IgD-negative memory B cell (primary cell): ENCODE measurements around the gene TRIM25. TPM values are rescaled to one million over a fixed set of nuclear protein-coding genes. Genes with fewer than 3 reads are reported as not detected.

Source experiments
- H3K27ac Mint-ChIP-seq, 3 donors: one replicate each; pipeline ENCODE4 v1.8.0; 2020 to 2022; ENCODE audit warnings: mild to moderate bottlenecking in 3 of 3, mixed read lengths in 3 of 3, moderate library complexity in 1 of 3
- H3K27me3 Mint-ChIP-seq: one replicate; pipeline ENCODE4 v1.8.0; 2021; ENCODE audit warnings: mixed read lengths
- H3K36me3 Mint-ChIP-seq: one replicate; pipeline ENCODE4 v1.8.0; 2020; ENCODE audit warnings: mild to moderate bottlenecking, mixed read lengths
- H3K4me1 Mint-ChIP-seq, 3 donors: one replicate each; pipeline ENCODE4 v1.8.0; 2020 to 2022; ENCODE audit warnings: mixed read lengths in 3 of 3, mild to moderate bottlenecking in 1 of 3
- H3K4me3 Mint-ChIP-seq, 4 donors: one replicate each; pipeline ENCODE4 v1.8.0; 2020 to 2022; ENCODE audit warnings: mild to moderate bottlenecking in 4 of 4, mixed read lengths in 4 of 4, moderate library complexity in 3 of 4
- H3K9me3 Mint-ChIP-seq, 3 donors: one replicate each; pipeline ENCODE4 v1.8.0; 2020 to 2021; ENCODE audit warnings: mixed read lengths in 3 of 3, mild to moderate bottlenecking in 1 of 3
- polyA plus RNA-seq: library from polyadenylated mRNA; unstranded; fragments of 300-500 nt; fragmentation: Illumina TruSeq; gene quantifications from one replicate; pipeline ENCODE4 v1.2.3, GENCODE V29; 2021

The TRIM25 gene
- polyA plus RNA-seq, 1 donor from 2014 or later: 14.0 TPM

DNA sequence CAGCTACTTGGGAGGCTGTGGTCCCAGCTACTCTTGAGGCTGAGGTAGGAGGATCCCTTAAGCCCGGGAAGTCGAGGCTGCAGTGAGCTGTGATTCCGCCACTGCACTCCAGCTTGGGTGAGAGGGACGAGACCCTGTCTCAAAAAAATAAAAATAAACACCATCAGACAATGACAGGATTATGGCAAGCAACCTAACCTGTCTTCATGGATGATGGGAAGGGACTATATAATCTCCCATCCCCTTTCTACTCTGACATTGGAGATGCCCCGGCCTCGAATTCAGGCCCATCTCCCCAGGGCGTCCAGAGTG lies 893 bp downstream of the TRIM25 start:
- Mint-ChIP-seq H3K4me1 (peaks cover 39 to 49% (median 45%) of the 10 kb centered on the region in 3 donors), H3K36me3 (no peaks in the 10 kb centered on the region), H3K27me3 (peaks cover 2% of the 10 kb centered on the region), H3K9me3 (peaks cover 0 to 6% (median 1%) of the 10 kb centered on the region in 3 donors), H3K4me3 (peak overlapping the region; percentile 88 to 98 (median 96)), H3K27ac (peak overlapping the region; percentile 85 to 97 (median 93))

DNA sequence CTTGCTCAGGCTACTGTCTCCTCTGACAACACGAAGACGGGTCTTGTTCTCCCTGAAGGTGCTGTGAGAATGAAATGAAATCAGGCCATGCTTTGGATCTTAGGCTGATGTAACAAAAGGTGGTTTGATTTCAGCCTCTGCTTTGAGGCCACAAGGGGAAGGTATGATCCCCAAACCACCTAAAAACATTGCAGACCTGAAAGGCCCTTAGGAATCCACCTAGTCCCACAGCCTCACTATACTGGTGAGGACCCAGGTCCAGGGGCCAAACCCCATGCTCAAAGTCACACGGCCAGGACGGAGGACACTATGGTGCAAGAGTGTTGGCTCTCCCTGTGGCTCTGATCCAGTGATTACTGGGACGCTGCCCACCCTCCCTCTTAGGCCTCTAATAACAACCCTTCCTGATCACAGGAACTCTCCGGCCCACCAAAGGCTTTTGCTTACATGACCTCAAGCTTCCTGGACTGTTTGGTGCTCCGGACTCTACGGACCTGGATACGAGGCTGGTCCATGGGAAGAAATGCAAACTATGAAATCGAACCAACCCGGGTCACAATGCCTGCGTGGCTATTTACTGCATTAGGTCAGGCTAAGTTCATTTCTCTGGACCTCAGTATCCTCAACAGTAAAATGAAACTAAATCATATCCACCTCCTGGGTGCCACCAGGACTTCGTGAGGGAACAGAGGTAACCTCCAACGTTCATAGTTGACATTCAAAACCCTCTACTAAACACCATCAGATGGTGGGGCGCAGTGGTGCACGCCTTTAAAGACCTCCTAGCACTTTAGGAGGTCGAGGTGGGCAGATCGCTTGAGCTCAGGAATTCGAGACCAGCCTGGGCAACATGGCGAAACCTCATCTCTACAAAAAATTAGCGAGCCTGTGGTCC lies 1.5 kb downstream of the TRIM25 start:
- peak overlapping the region; percentile 84 to 97 (median 85) for H3K27ac Mint-ChIP-seq
- peaks cover 0 to 1% (median under 1%) of the 10 kb centered on the region in 3 donors for H3K9me3 Mint-ChIP-seq
- H3K4me3 Mint-ChIP-seq: peak overlapping the region; percentile 88 to 98 (median 96)
- H3K4me1 Mint-ChIP-seq: peaks cover 45 to 54% (median 51%) of the 10 kb centered on the region in 3 donors
- no peaks in the 10 kb centered on the region for H3K36me3 Mint-ChIP-seq
- H3K27me3 Mint-ChIP-seq: peaks cover 2% of the 10 kb centered on the region

DNA sequence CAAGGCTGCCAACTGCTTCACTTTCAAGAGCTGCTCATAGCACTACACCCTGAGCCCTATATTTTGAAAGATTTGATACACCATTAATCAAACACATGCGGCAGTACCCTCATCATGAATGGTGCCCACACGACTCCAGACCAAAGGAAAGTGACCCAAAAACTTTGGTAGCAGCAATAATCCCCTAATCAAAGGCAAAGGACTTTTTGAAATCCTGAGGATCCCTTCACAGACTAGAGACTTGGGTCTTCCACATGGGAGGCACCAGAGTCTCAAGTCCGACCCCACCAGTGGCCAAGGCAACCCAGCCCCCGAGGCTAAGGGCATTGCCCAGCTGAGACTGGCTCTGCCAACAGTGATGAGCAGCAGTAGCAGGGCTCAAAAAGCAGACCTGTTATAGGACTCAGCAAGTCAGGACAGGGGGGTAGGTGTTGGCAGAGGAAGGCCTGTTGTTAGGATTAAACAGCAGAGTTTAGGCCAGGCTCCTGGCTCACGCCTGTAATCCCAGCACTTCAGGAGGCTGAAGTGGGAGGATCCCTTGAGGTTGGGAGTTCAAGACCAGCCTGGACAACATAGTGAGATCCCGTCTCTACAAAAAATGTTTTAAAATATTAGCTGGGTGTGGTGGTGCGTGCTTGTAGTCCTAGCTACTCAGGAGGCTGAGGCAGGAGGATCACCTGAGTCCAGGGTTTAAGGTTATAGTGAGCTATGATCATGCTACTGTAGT lies 3.2 kb downstream of the TRIM25 start:
- peak overlapping the region; percentile 55 to 90 (median 86) for H3K4me3 Mint-ChIP-seq
- peak overlapping the region; percentile 86 to 93 (median 88) for H3K27ac Mint-ChIP-seq
- peaks cover 47 to 61% (median 59%) of the 10 kb centered on the region in 3 donors for H3K4me1 Mint-ChIP-seq
- H3K9me3 Mint-ChIP-seq: no peaks in the 10 kb centered on the region
- H3K27me3 Mint-ChIP-seq: peaks cover 2% of the 10 kb centered on the region
- peaks cover 2% of the 10 kb centered on the region for H3K36me3 Mint-ChIP-seq

DNA sequence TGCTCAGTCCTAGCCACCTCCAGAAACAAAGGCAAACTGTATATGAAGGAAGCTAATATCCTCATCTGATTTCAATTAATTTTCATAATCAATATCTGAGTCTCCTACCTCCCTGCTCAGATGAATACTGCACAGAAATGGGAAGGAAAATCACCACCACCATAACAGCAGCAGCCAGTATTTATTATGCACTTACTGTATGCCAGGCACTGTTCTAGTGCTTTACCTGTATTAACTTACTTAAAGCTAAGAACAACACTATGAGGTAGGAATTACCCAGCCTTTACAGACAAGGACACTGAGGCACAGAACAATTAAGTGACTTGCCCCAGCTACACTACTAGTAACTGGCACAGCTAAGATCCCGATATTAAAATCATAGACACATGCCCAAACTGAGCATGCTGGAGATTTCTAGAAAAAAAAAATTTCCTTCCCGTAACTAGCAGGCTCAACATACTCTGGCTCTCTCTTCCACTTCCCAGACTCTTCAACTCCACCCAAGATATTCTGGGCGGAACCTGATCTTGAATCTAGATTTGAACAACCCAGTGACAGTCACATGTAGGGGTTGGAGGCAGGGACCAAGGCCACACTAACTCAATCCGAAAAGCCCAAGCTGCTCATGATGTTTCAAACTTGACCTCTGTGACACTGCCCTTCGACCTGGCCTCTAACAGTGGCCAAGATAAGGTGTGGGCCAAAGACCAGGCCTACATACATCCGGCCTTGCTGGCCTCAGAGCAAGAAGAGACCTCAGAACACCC lies 3.9 kb downstream of the TRIM25 start:
- H3K27me3 Mint-ChIP-seq: peaks cover 2% of the 10 kb centered on the region

DNA sequence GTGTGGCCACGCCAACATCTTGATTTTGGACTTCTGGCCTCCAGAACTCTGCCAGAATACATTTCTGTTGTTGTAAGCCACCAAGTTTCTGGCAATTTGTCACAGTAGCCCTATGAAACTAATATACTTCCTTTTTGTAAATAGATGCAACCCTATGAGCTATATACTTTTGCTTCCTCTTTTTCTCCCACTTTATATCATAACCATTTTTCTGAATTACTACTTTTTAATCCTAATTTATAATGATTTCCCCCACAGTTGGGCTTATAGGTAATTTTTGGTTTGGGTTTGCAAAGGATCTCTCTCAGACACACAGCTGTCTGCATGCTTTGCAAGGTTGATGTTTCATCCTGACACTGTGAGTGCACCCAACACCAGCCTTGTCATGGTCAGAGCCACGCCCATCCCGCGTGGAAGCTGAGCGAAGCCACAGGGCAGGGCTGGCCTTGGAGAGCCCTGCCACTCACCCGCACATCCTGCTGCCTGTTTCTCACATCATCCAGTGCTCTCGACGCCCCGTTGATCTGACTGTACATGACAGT lies 5.8 kb downstream of the TRIM25 start:
- H3K36me3 Mint-ChIP-seq: peaks cover 6% of the 10 kb centered on the region
- H3K27me3 Mint-ChIP-seq: peaks cover 2% of the 10 kb centered on the region
- H3K4me1 Mint-ChIP-seq: peaks cover 43 to 61% (median 56%) of the 10 kb centered on the region in 3 donors
- H3K27ac Mint-ChIP-seq: peak overlapping the region; percentile 88 to 93 (median 93)
- peak overlapping the region; percentile 68 to 93 (median 86) for H3K4me3 Mint-ChIP-seq
- H3K9me3 Mint-ChIP-seq: no peaks in the 10 kb centered on the region

More for the DNA sequence above, 3.9 kb downstream of the TRIM25 start:
- peak overlapping the region; percentile 55 to 93 (median 89) for H3K4me3 Mint-ChIP-seq
- H3K9me3 Mint-ChIP-seq: no peaks in the 10 kb centered on the region
- H3K36me3 Mint-ChIP-seq: peaks cover 2% of the 10 kb centered on the region
- peak overlapping the region; percentile 86 to 93 (median 88) for H3K27ac Mint-ChIP-seq
- peaks cover 45 to 57% (median 54%) of the 10 kb centered on the region in 3 donors for H3K4me1 Mint-ChIP-seq

DNA sequence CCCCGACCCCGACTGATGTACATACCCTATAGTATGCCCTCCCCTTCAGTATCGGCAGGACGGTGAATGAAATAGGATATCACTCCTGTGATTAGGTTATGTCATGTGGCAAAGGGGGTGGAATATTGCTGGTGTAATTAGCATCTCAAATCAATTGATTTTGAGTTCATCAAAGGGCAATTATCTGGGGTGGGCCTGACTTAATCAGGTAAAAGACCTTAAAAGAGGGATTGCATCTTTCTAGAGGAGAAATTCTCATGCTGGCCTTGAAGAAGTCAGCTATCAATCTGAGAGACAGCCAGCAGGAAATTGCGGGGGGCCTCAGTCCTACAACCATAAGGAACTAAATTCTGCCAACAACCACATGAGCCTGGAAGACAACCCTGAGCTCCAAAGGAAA lies 10.3 kb downstream of the TRIM25 start:
- H3K27ac Mint-ChIP-seq: no peak overlapping the region
- peaks cover 30 to 39% (median 38%) of the 10 kb centered on the region in 3 donors for H3K4me1 Mint-ChIP-seq
- H3K4me3 Mint-ChIP-seq: no peak overlapping the region
- H3K36me3 Mint-ChIP-seq: peaks cover 12% of the 10 kb centered on the region
- peaks cover 2% of the 10 kb centered on the region for H3K27me3 Mint-ChIP-seq
- H3K9me3 Mint-ChIP-seq: no peaks in the 10 kb centered on the region

DNA sequence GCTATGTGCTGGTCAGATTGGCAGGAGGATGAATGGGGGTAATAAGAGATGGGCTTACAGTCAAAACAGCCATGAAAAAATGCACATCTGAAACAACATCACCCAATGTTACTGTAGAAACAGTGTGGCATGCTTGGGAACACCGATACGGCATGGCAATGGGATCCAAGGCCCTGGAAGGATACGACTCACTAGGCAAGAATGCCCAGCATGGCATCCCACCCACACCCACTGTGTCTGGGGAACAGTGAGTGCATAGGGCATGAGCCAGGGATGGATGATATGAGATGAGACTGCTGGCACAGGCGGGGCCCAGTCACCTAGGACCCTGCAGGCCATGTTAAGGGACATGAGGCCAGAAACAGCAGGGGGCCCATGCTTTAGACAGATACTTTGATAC lies 11.5 kb downstream of the TRIM25 start:
- no peaks in the 10 kb centered on the region for H3K9me3 Mint-ChIP-seq
- peaks cover 30 to 39% (median 38%) of the 10 kb centered on the region in 3 donors for H3K4me1 Mint-ChIP-seq
- H3K27ac Mint-ChIP-seq: no peak overlapping the region
- H3K36me3 Mint-ChIP-seq: peaks cover 12% of the 10 kb centered on the region
- no peak overlapping the region for H3K4me3 Mint-ChIP-seq
- H3K27me3 Mint-ChIP-seq: no peaks in the 10 kb centered on the region

DNA sequence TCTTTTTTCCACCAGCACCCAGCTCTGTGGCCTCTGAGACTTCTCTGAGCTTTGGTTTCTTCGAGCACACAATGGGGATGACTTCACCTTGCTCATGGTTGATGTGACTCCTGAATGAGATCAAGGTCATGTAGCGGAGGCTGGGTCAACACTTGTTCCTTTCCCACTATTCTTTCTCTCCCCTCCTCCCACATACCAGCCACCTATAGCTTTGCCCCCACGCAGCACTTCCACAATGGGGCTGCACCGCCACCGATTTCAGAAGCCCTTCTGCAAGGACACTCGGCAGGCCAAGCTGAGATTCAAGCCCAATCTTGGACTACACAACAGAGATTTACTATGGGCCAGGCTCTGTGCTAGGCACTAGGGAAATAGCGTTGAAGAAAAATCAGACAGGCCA lies 14.4 kb downstream of the TRIM25 start:
- Mint-ChIP-seq H3K4me3 (no peak overlapping the region), H3K27me3 (no peaks in the 10 kb centered on the region), H3K9me3 (no peaks in the 10 kb centered on the region), H3K27ac (peak overlapping the region in 1 of 3 donors; percentile 29), H3K4me1 (peaks cover 23 to 36% (median 32%) of the 10 kb centered on the region in 3 donors), H3K36me3 (peaks cover 12% of the 10 kb centered on the region)

DNA sequence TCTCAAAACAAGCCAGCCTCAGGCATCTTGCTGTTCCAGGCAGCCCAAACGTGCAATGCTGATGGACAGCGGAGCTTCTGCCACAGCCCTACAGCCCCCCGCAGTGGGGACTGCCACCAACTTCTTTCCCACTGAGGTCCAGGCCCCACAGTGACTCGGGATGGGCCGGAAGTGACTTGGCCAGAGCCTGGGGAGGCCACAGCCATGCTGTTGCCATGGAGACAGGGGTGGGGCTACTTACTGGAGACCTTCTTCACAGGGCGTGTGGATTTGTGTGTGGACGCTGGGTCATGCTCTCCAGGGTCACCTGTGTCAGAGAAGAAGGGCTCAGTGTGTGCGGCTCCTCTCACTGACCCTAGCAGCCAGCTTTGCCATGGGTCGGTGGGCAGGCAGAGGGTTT lies 15.0 kb downstream of the TRIM25 start:
- Mint-ChIP-seq H3K4me1 (peaks cover 19 to 36% (median 28%) of the 10 kb centered on the region in 3 donors), H3K4me3 (peak overlapping the region in 1 of 4 donors; percentile 66), H3K27ac (peak overlapping the region in 1 of 3 donors; percentile 29), H3K9me3 (no peaks in the 10 kb centered on the region), H3K27me3 (no peaks in the 10 kb centered on the region), H3K36me3 (peaks cover 8% of the 10 kb centered on the region)

DNA sequence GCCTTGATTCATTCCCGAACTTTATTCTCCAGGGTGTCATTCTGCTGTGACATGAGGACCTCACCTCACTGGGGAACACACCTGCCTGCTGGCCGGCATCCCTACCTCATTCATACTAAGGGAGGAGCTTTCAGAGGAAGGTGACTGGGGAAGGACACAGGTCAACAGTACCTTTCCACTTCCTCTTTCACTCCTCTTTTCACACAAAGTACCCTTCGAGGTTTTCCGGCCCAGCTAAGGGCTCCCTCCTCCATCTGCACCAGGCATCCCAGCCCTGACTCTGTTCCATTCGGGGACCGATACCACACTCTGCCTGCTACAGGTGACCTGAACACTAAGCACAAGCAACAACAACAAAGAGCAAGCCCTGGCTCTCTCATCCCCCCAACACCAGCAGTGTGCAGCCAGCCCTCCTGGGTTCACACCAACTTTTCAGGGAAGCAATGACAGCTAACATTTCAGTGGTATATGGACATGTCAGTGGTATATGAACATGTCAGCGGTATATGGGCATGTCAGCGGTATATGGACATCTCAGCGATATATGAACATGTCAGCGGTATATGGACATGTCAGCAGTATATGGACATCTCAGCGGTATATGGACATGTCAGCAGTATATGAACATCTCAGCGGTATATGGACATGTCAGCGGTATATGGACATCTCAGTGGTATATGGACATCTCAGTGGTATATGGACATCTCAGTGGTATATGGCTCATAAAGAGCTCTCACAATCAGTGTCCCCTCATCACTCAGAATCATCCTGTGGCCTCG lies 16.0 kb downstream of the TRIM25 start:
- Mint-ChIP-seq H3K27ac (peak overlapping the region in 1 of 3 donors; percentile 81), H3K27me3 (no peaks in the 10 kb centered on the region), H3K36me3 (peaks cover 8% of the 10 kb centered on the region), H3K4me1 (peaks cover 19 to 38% (median 28%) of the 10 kb centered on the region in 3 donors), H3K9me3 (no peaks in the 10 kb centered on the region), H3K4me3 (peak overlapping the region in 2 of 4 donors; percentile 71 to 79)

DNA sequence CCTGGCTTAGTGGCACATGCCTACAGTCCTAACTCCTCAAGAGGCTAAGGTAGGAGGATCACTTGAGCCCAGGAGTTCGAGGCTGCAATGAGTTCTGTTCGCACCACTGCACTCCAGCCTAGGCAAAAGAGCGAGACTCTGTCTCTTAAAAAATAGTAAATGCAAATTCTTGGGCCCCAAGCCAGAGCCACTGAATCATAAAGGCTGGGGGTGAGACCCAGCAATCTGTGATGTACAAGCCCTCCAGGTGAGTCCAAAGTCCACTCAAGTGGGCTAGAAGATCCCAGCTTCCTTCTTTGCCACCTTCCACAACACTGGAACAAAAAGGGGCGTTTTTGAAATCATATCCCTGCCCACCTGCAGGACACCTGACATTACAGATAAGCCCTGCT lies 16.9 kb downstream of the TRIM25 start:
- Mint-ChIP-seq H3K27me3 (no peaks in the 10 kb centered on the region), H3K4me1 (peaks cover 19 to 45% (median 29%) of the 10 kb centered on the region in 3 donors), H3K9me3 (no peaks in the 10 kb centered on the region), H3K27ac (no peak overlapping the region), H3K36me3 (peaks cover 11% of the 10 kb centered on the region), H3K4me3 (peak overlapping the region in 2 of 4 donors; percentile 69 to 79)

DNA sequence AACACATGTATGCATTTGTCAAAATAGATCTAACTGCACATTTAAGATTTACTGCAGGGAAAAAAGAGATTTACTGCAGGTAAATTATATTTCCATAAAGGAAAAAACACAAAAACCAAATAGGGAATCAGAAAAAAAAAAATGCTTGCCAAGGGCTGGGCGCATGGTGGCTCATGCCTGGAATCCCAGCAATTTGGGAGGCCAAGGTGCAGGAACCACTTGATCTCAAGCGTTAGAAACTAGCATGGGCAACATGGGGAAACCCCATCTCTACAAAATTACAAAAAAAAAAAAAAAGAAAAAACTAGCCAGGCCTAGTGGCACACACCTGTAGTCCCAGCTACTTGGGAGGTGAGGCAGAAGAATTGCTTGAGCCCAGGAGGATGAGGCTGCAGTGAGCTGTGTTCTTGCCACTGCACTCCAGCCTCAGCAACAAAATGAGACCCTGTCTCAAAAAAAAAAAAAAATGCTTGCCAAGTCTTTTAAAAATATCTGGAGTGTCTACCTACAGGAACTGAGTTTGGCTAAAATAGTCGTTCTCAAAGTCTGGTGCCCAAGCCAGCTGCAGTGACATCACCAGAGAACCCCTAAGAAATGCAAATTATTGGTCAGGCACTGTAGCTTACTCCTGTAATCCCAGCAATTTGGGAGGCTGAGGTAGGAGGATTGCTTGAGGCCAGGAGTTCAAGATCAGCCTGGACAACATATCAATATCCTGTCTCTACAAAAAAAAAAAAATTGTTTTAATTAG lies 17.5 kb downstream of the TRIM25 start:
- Mint-ChIP-seq H3K4me3 (peak overlapping the region in 2 of 4 donors; percentile 69 to 79), H3K9me3 (no peaks in the 10 kb centered on the region), H3K4me1 (peaks cover 19 to 45% (median 29%) of the 10 kb centered on the region in 3 donors), H3K27me3 (no peaks in the 10 kb centered on the region), H3K36me3 (peaks cover 11% of the 10 kb centered on the region), H3K27ac (peak overlapping the region in 1 of 3 donors; percentile 73)

DNA sequence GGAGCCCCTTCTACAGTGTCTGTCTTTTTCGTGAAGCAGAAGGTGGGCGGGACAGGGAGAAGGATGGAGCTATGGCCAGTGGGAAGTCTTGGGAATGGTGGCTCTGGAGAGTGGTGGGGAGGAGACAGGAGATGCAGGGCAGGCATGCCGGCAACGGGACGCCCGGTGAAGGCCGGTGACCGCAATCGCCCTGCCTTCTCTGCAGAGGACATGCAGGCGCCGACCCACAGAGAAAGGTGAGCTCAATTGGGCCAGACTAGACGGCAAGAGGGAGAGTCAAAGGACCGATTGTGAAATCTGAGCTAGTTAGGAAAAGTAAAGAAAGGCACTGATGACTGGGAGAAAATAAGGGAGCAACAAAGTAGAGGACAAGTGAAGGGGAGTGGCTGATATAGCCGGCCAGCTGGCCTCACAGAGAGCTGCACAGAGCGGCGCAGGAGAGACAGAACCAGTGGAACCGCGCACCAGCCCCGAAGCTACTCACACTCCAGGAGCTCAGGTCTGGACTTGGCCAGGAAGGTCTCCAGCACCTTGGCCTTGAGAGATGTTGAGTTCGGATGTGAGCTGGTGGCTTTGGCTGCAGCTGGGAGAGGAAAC lies 18.9 kb downstream of the TRIM25 start:
- Mint-ChIP-seq H3K27ac (no peak overlapping the region), H3K4me1 (peaks cover 19 to 40% (median 23%) of the 10 kb centered on the region in 3 donors), H3K36me3 (peaks cover 11% of the 10 kb centered on the region), H3K27me3 (no peaks in the 10 kb centered on the region), H3K4me3 (no peak overlapping the region), H3K9me3 (no peaks in the 10 kb centered on the region)
